Stomach (tissue), 9 donors: Measurements from ENCODE around the gene MYO18B. TPM values are rescaled to one million over a fixed set of nuclear protein-coding genes. Genes with fewer than 3 reads are reported as not detected.

Source experiments
- DNase-seq, 2 donors: peaks; one replicate each; pipeline versions ENCODE4 v3.0.0 to v3.0.0-alpha.2; 2013 to 2019
- H3K27ac ChIP-seq, 5 donors: fragments of 200-600 bp in 4 of 5; sonication (generic) in 4 of 5; one replicate each; pipeline ENCODE4 v1.5.1; 2013 to 2019; ENCODE audit warnings: mild to moderate bottlenecking in 1 of 5, moderate library complexity in 1 of 5
- H3K27me3 ChIP-seq, 3 donors: fragments of 200-600 bp; sonication (generic); one replicate each; pipeline ENCODE4 v1.5.1; 2017 to 2019; ENCODE audit warnings: mixed run types in 1 of 3
- H3K36me3 ChIP-seq, 4 donors: fragments of 200-600 bp; sonication (generic); 1 replicate in 3 of 4; 2 replicates in 1 of 4; pipeline ENCODE4 v1.5.1; 2016 to 2019
- H3K4me1 ChIP-seq, 4 donors: fragments of 200-600 bp; sonication (generic); one replicate each; pipeline ENCODE4 v1.5.1; 2016 to 2019
- H3K4me3 ChIP-seq, 4 donors: fragments of 200-600 bp; sonication (generic) in 3 of 4; one replicate each; pipeline ENCODE4 v1.5.1; 2016 to 2019; ENCODE audit warnings: mild to moderate bottlenecking in 1 of 4
- H3K9me3 ChIP-seq, 4 donors: fragments of 200-600 bp; sonication (generic); one replicate each; pipeline ENCODE4 v1.5.1; 2016 to 2019
- CTCF ChIP-seq, 7 experiments: fragments of 450-650 bp in 4 of 7; fragments of 200-600 bp in 3 of 7; sonication (generic) in 3 of 7; IDR thresholded peaks; one replicate each; pipeline ENCODE4 v1.5.1; 2016 to 2019; ENCODE audit warnings: antibody characterized with exemption in 7 of 7, control low read depth in 2 of 7, mild to moderate bottlenecking in 1 of 7
- EP300 ChIP-seq: sonication (generic); formaldehyde crosslinking; IDR thresholded peaks from one replicate; pipeline ENCODE4 v1.6.1; 2017; ENCODE audit warnings: antibody characterized with exemption
- POLR2A ChIP-seq, 4 donors: fragments of 450-650 bp; IDR thresholded peaks; one replicate each; pipeline ENCODE4 v1.6.1; 2016; ENCODE audit warnings: antibody characterized with exemption in 4 of 4, control low read depth in 2 of 4, mild to moderate bottlenecking in 1 of 4, moderate library complexity in 1 of 4
- POLR2AphosphoS5 ChIP-seq, 3 donors: sonication (generic); formaldehyde crosslinking; IDR thresholded peaks; one replicate each; pipeline ENCODE4 v1.6.1; 2016; ENCODE audit warnings: antibody characterized with exemption in 3 of 3
- WGBS, 5 donors: extraction: QIAGEN DNeasy Blood & Tissue Kit in 3 of 5; methylation state at CpG; one replicate each; pipeline versions ENCODE4 v1.1.5 to v1.1.7; 2013 to 2018; 5-methylcytosine and 5-hydroxymethylcytosine counted together
- intact Hi-C: fragments of 100-400 bp; cut with DNase I; formaldehyde crosslinking; loops from one replicate; pipeline ENCODE4 v1.15.1; 2023; ENCODE audit warnings: low total_unique reads
- polyA plus RNA-seq, 3 donors: library from polyadenylated mRNA; stranded (reverse); fragments of 200-250 nt; gene quantifications; one replicate each; pipeline ENCODE4 v1.2.3, GENCODE V29; 2013
- total RNA-seq, 5 donors: library from RNA; depleted of rRNA; stranded (reverse); fragments of >200 nt; gene quantifications; one replicate each; pipeline versions ENCODE4 v1.1.0 to v1.2.3, GENCODE V29; 2014 to 2016
- donor health status: healthy with polysubstance abuse.
- donor health status: Bipolar disorder and iron deficiency.
- donor health status: healthy.

The MYO18B gene
- total and polyA plus RNA-seq, 8 donors = 0.31 to 7.6 (median 0.92) TPM; not detected in 1

- no peak for DNase-seq
- TF ChIP-seq CTCF (IDR thresholded peaks at IDR 0.05) (no peak), EP300 (no peak), POLR2A (IDR thresholded peaks at IDR 0.05) (no peak), POLR2AphosphoS5 (IDR thresholded peaks at IDR 0.05) (no peak)
- WGBS, 5 donors = 30 to 48% (median 38%) methylated on average over 2 of the region's 2 CpGs
- H3K27ac ChIP-seq = no peak overlapping the region
- peaks cover 0 to 82% (median 0%) of the 10 kb centered on the region in 3 donors for H3K27me3 ChIP-seq
- H3K36me3 ChIP-seq = no peaks in the 10 kb centered on the region
- no peaks in the 10 kb centered on the region for H3K4me1 ChIP-seq
- no peak overlapping the region for H3K4me3 ChIP-seq
- intact Hi-C loops = no loop called here
- H3K9me3 ChIP-seq = no peaks in the 10 kb centered on the region
These were observed 323.9 kb downstream of the MYO18B start for GRCh38 chr22:26065847-26066246.

- no peak overlapping the region for H3K27ac ChIP-seq
- peak in 1 of 2 donors; percentile 22 for DNase-seq
- H3K27me3 ChIP-seq = peaks cover 0 to 80% (median 0%) of the 10 kb centered on the region in 3 donors
- H3K4me3 ChIP-seq = no peak overlapping the region
- no peak for TF ChIP-seq EP300
- no peak for TF ChIP-seq POLR2A (IDR thresholded peaks at IDR 0.05)
- no peak for TF ChIP-seq POLR2AphosphoS5 (IDR thresholded peaks at IDR 0.05)
- no peak for TF ChIP-seq CTCF (IDR thresholded peaks at IDR 0.05)
- peaks cover 0 to 5% (median 0%) of the 10 kb centered on the region in 4 donors for H3K9me3 ChIP-seq
- H3K36me3 ChIP-seq = no peaks in the 10 kb centered on the region
- WGBS, 5 donors = 5 to 12% (median 8%) methylated on average over 6 of the region's 6 CpGs
- intact Hi-C loops = no loop called here
- no peaks in the 10 kb centered on the region for H3K4me1 ChIP-seq
These were observed 324.5 kb downstream of the MYO18B start for GRCh38 chr22:26066534-26066933.

- intact Hi-C loops = no loop called here
- TF ChIP-seq POLR2AphosphoS5 (IDR thresholded peaks at IDR 0.05) (no peak), POLR2A (IDR thresholded peaks at IDR 0.05) (no peak), CTCF (IDR thresholded peaks at IDR 0.05) (no peak), EP300 (no peak)
- Histone ChIP-seq H3K27me3 (peaks cover 0 to 62% (median 0%) of the 10 kb centered on the region in 3 donors), H3K4me1 (no peaks in the 10 kb centered on the region), H3K36me3 (no peaks in the 10 kb centered on the region), H3K9me3 (peaks cover 0 to 7% (median 0%) of the 10 kb centered on the region in 4 donors), H3K27ac (no peak overlapping the region), H3K4me3 (no peak overlapping the region)
- no peak for DNase-seq
- 26 to 38% (median 31%) methylated on average over 3 of the region's 3 CpGs for WGBS, 5 donors
These were observed 326.6 kb downstream of the MYO18B start for GRCh38 chr22:26068571-26068970.

- no peak for DNase-seq
- Histone ChIP-seq H3K27ac (no peak overlapping the region), H3K4me3 (no peak overlapping the region), H3K4me1 (no peaks in the 10 kb centered on the region), H3K36me3 (no peaks in the 10 kb centered on the region), H3K9me3 (peaks cover 0 to 7% (median 0%) of the 10 kb centered on the region in 4 donors), H3K27me3 (peaks cover 0 to 57% (median 0%) of the 10 kb centered on the region in 3 donors)
- TF ChIP-seq POLR2A (IDR thresholded peaks at IDR 0.05) (no peak), POLR2AphosphoS5 (IDR thresholded peaks at IDR 0.05) (no peak), EP300 (no peak), CTCF (IDR thresholded peaks at IDR 0.05) (no peak)
- intact Hi-C loops = no loop called here
- WGBS, 5 donors = 68 to 84% (median 76%) methylated on average over 3 of the region's 3 CpGs
These were observed 330.6 kb downstream of the MYO18B start for GRCh38 chr22:26072621-26073020.
